ENCODE measurements around the gene PIMREG.

The PIMREG gene

GRCh38 chr17:6435968-6436367 lies 8.3 kb upstream of the PIMREG start:
- H3K4me1 ChIP-seq (ENCODE audit: control insufficient read depth in 1 of 2, insufficient read depth in 2 of 2, low read length in 2 of 2) = no peaks in the 10 kb centered on the region
- H3K36me3 ChIP-seq (ENCODE audit: control insufficient read depth in 1 of 2, insufficient read depth in 2 of 2, low read length in 2 of 2) = no peaks in the 10 kb centered on the region
- peaks cover 0 to under 1% of the 10 kb centered on the region in 2 donors for H3K9me3 ChIP-seq (ENCODE audit: control insufficient read depth in 1 of 2, low read length in 2 of 2)
- no peak overlapping the region for H3K9ac ChIP-seq (ENCODE audit: low read depth in 1 of 2, low read length in 2 of 2)
- H3K27me3 ChIP-seq (ENCODE audit: control insufficient read depth in 1 of 2, insufficient read depth in 2 of 2, low read length in 2 of 2) = peaks cover 7 to 14% of the 10 kb centered on the region in 2 donors
- H3K27ac ChIP-seq (ENCODE audit: low read depth, low read length) = no peak overlapping the region
- H3K4me3 ChIP-seq (ENCODE audit: low read depth in 1 of 2, low read length in 2 of 2) = no peak overlapping the region

- peaks cover 11 to 16% of the 10 kb centered on the region in 2 donors for H3K27me3 ChIP-seq (ENCODE audit: control insufficient read depth in 1 of 2, insufficient read depth in 2 of 2, low read length in 2 of 2)
- H3K4me1 ChIP-seq (ENCODE audit: control insufficient read depth in 1 of 2, insufficient read depth in 2 of 2, low read length in 2 of 2) = no peaks in the 10 kb centered on the region
- H3K27ac ChIP-seq (ENCODE audit: low read depth, low read length) = no peak overlapping the region
- no peak overlapping the region for H3K9ac ChIP-seq (ENCODE audit: low read depth in 1 of 2, low read length in 2 of 2)
- H3K9me3 ChIP-seq (ENCODE audit: control insufficient read depth in 1 of 2, low read length in 2 of 2) = no peaks in the 10 kb centered on the region
- no peaks in the 10 kb centered on the region for H3K36me3 ChIP-seq (ENCODE audit: control insufficient read depth in 1 of 2, insufficient read depth in 2 of 2, low read length in 2 of 2)
- no peak overlapping the region for H3K4me3 ChIP-seq (ENCODE audit: low read depth in 1 of 2, low read length in 2 of 2)
Observed at GRCh38 chr17:6437466-6437865, 6.8 kb upstream of the PIMREG start.

GRCh38 chr17:6437956-6438355 lies 6.3 kb upstream of the PIMREG start:
- Histone ChIP-seq H3K9ac (ENCODE audit: low read depth in 1 of 2, low read length in 2 of 2) (no peak overlapping the region), H3K4me1 (ENCODE audit: control insufficient read depth in 1 of 2, insufficient read depth in 2 of 2, low read length in 2 of 2) (no peaks in the 10 kb centered on the region), H3K36me3 (ENCODE audit: control insufficient read depth in 1 of 2, insufficient read depth in 2 of 2, low read length in 2 of 2) (no peaks in the 10 kb centered on the region), H3K4me3 (ENCODE audit: low read depth in 1 of 2, low read length in 2 of 2) (no peak overlapping the region), H3K27me3 (ENCODE audit: control insufficient read depth in 1 of 2, insufficient read depth in 2 of 2, low read length in 2 of 2) (peaks cover 11 to 16% of the 10 kb centered on the region in 2 donors), H3K9me3 (ENCODE audit: control insufficient read depth in 1 of 2, low read length in 2 of 2) (no peaks in the 10 kb centered on the region), H3K27ac (ENCODE audit: low read depth, low read length) (no peak overlapping the region)

- H3K4me3 ChIP-seq (ENCODE audit: low read depth in 1 of 2, low read length in 2 of 2) = no peak overlapping the region
- H3K9ac ChIP-seq (ENCODE audit: low read depth in 1 of 2, low read length in 2 of 2) = no peak overlapping the region
- no peak overlapping the region for H3K27ac ChIP-seq (ENCODE audit: low read depth, low read length)
- peaks cover 11 to 16% of the 10 kb centered on the region in 2 donors for H3K27me3 ChIP-seq (ENCODE audit: control insufficient read depth in 1 of 2, insufficient read depth in 2 of 2, low read length in 2 of 2)
- no peaks in the 10 kb centered on the region for H3K9me3 ChIP-seq (ENCODE audit: control insufficient read depth in 1 of 2, low read length in 2 of 2)
- H3K36me3 ChIP-seq (ENCODE audit: control insufficient read depth in 1 of 2, insufficient read depth in 2 of 2, low read length in 2 of 2) = no peaks in the 10 kb centered on the region
- H3K4me1 ChIP-seq (ENCODE audit: control insufficient read depth in 1 of 2, insufficient read depth in 2 of 2, low read length in 2 of 2) = peaks cover 0 to 10% of the 10 kb centered on the region in 2 donors
Observed at GRCh38 chr17:6439951-6440350, 4.3 kb upstream of the PIMREG start.

- Histone ChIP-seq H3K4me3 (ENCODE audit: low read depth in 1 of 2, low read length in 2 of 2) (no peak overlapping the region), H3K27ac (ENCODE audit: low read depth, low read length) (no peak overlapping the region), H3K36me3 (ENCODE audit: control insufficient read depth in 1 of 2, insufficient read depth in 2 of 2, low read length in 2 of 2) (no peaks in the 10 kb centered on the region), H3K9me3 (ENCODE audit: control insufficient read depth in 1 of 2, low read length in 2 of 2) (no peaks in the 10 kb centered on the region), H3K4me1 (ENCODE audit: control insufficient read depth in 1 of 2, insufficient read depth in 2 of 2, low read length in 2 of 2) (peaks cover 0 to 11% of the 10 kb centered on the region in 2 donors), H3K27me3 (ENCODE audit: control insufficient read depth in 1 of 2, insufficient read depth in 2 of 2, low read length in 2 of 2) (peaks cover 4 to 6% of the 10 kb centered on the region in 2 donors), H3K9ac (ENCODE audit: low read depth in 1 of 2, low read length in 2 of 2) (no peak overlapping the region)
Observed at GRCh38 chr17:6442775-6443174, 1.5 kb upstream of the PIMREG start.

- Histone ChIP-seq H3K9ac (ENCODE audit: low read depth in 1 of 2, low read length in 2 of 2) (peak overlapping the region; percentile 23 to 57), H3K4me1 (ENCODE audit: control insufficient read depth in 1 of 2, insufficient read depth in 2 of 2, low read length in 2 of 2) (peaks cover 0 to 11% of the 10 kb centered on the region in 2 donors), H3K27ac (ENCODE audit: low read depth, low read length) (no peak overlapping the region)
Observed at GRCh38 chr17:6444571-6445335, 498 bp downstream of the PIMREG start.

GRCh38 chr17:6446516-6447100 lies 2.4 kb downstream of the PIMREG start:
- no peak overlapping the region for H3K4me3 ChIP-seq (ENCODE audit: low read depth in 1 of 2, low read length in 2 of 2)
- H3K4me1 ChIP-seq (ENCODE audit: control insufficient read depth in 1 of 2, insufficient read depth in 2 of 2, low read length in 2 of 2) = peaks cover 0 to 11% of the 10 kb centered on the region in 2 donors
- H3K9ac ChIP-seq (ENCODE audit: low read depth in 1 of 2, low read length in 2 of 2) = no peak overlapping the region
- no peaks in the 10 kb centered on the region for H3K9me3 ChIP-seq (ENCODE audit: control insufficient read depth in 1 of 2, low read length in 2 of 2)
- no peaks in the 10 kb centered on the region for H3K36me3 ChIP-seq (ENCODE audit: control insufficient read depth in 1 of 2, insufficient read depth in 2 of 2, low read length in 2 of 2)
- no peak overlapping the region for H3K27ac ChIP-seq (ENCODE audit: low read depth, low read length)
- H3K27me3 ChIP-seq (ENCODE audit: control insufficient read depth in 1 of 2, insufficient read depth in 2 of 2, low read length in 2 of 2) = no peaks in the 10 kb centered on the region

More at GRCh38 chr17:6444571-6445335, 498 bp downstream of the PIMREG start:
- H3K27me3 ChIP-seq (ENCODE audit: control insufficient read depth in 1 of 2, insufficient read depth in 2 of 2, low read length in 2 of 2) = peaks cover 3 to 4% of the 10 kb centered on the region in 2 donors
- no peaks in the 10 kb centered on the region for H3K36me3 ChIP-seq (ENCODE audit: control insufficient read depth in 1 of 2, insufficient read depth in 2 of 2, low read length in 2 of 2)
- H3K9me3 ChIP-seq (ENCODE audit: control insufficient read depth in 1 of 2, low read length in 2 of 2) = no peaks in the 10 kb centered on the region
- H3K4me3 ChIP-seq (ENCODE audit: low read depth in 1 of 2, low read length in 2 of 2) = peak overlapping the region; percentile 68 to 76

- no peaks in the 10 kb centered on the region for H3K36me3 ChIP-seq (ENCODE audit: control insufficient read depth in 1 of 2, insufficient read depth in 2 of 2, low read length in 2 of 2)
- no peaks in the 10 kb centered on the region for H3K27me3 ChIP-seq (ENCODE audit: control insufficient read depth in 1 of 2, insufficient read depth in 2 of 2, low read length in 2 of 2)
- no peak overlapping the region for H3K9ac ChIP-seq (ENCODE audit: low read depth in 1 of 2, low read length in 2 of 2)
- no peak overlapping the region for H3K27ac ChIP-seq (ENCODE audit: low read depth, low read length)
- no peaks in the 10 kb centered on the region for H3K9me3 ChIP-seq (ENCODE audit: control insufficient read depth in 1 of 2, low read length in 2 of 2)
- no peak overlapping the region for H3K4me3 ChIP-seq (ENCODE audit: low read depth in 1 of 2, low read length in 2 of 2)
- peaks cover 0 to 11% of the 10 kb centered on the region in 2 donors for H3K4me1 ChIP-seq (ENCODE audit: control insufficient read depth in 1 of 2, insufficient read depth in 2 of 2, low read length in 2 of 2)
Observed at GRCh38 chr17:6448473-6448872, 4.2 kb downstream of the PIMREG start.

- H3K36me3 ChIP-seq (ENCODE audit: control insufficient read depth in 1 of 2, insufficient read depth in 2 of 2, low read length in 2 of 2) = no peaks in the 10 kb centered on the region
- H3K4me3 ChIP-seq (ENCODE audit: low read depth in 1 of 2, low read length in 2 of 2) = no peak overlapping the region
- H3K9me3 ChIP-seq (ENCODE audit: control insufficient read depth in 1 of 2, low read length in 2 of 2) = no peaks in the 10 kb centered on the region
- peaks cover 0 to 7% of the 10 kb centered on the region in 2 donors for H3K4me1 ChIP-seq (ENCODE audit: control insufficient read depth in 1 of 2, insufficient read depth in 2 of 2, low read length in 2 of 2)
- no peaks in the 10 kb centered on the region for H3K27me3 ChIP-seq (ENCODE audit: control insufficient read depth in 1 of 2, insufficient read depth in 2 of 2, low read length in 2 of 2)
- H3K9ac ChIP-seq (ENCODE audit: low read depth in 1 of 2, low read length in 2 of 2) = no peak overlapping the region
- no peak overlapping the region for H3K27ac ChIP-seq (ENCODE audit: low read depth, low read length)
Observed at GRCh38 chr17:6449307-6449706, 5.1 kb downstream of the PIMREG start.

GRCh38 chr17:6450926-6451832 lies 6.9 kb downstream of the PIMREG start:
- Histone ChIP-seq H3K4me3 (ENCODE audit: low read depth in 1 of 2, low read length in 2 of 2) (no peak overlapping the region), H3K27ac (ENCODE audit: low read depth, low read length) (no peak overlapping the region), H3K4me1 (ENCODE audit: control insufficient read depth in 1 of 2, insufficient read depth in 2 of 2, low read length in 2 of 2) (peaks cover 0 to 5% of the 10 kb centered on the region in 2 donors), H3K27me3 (ENCODE audit: control insufficient read depth in 1 of 2, insufficient read depth in 2 of 2, low read length in 2 of 2) (no peaks in the 10 kb centered on the region), H3K9me3 (ENCODE audit: control insufficient read depth in 1 of 2, low read length in 2 of 2) (no peaks in the 10 kb centered on the region), H3K36me3 (ENCODE audit: control insufficient read depth in 1 of 2, insufficient read depth in 2 of 2, low read length in 2 of 2) (no peaks in the 10 kb centered on the region), H3K9ac (ENCODE audit: low read depth in 1 of 2, low read length in 2 of 2) (no peak overlapping the region)

All from duodenal mucosa (tissue), 2 donors.